Endothelial cell of umbilical vein (primary cell): ENCODE data around the gene EIF3K. TPM values are rescaled to one million over a fixed set of nuclear protein-coding genes. Genes with fewer than 3 reads are reported as not detected.

Experiments used
- BruUV-seq: library from RNA; stranded (reverse); fragments of 400-500 nt; replicated peaks from 2 replicates; lab custom pipeline; 2021; lab: Mats Ljungman, UMichigan
- CTCF ChIA-PET: fragments of 300-600, 350-600 bp; sonication (Branson Sonifier 250); formaldehyde crosslinking; loops from one replicate; lab custom pipeline; 2021; ENCODE audit warnings: antibody characterized with exemption, inconsistent platforms; lab: Charles Lee
- POLR2A ChIA-PET: fragments of 300-600, 350-600 bp; sonication (Branson Sonifier 250); formaldehyde crosslinking; loops from one replicate; lab custom pipeline; 2021; ENCODE audit warnings: antibody characterized with exemption, inconsistent platforms; lab: Charles Lee
- DNase-seq: peaks from one replicate; pipeline ENCODE4 v3.0.0-alpha.2; 2011; ENCODE audit warnings: low read depth, low spot score
- FAIRE-seq: peaks from 2 replicates; lab custom pipeline; 2011; peaks lifted over from hg19 to GRCh38; lab: Jason Lieb, UNC
- H2AFZ ChIP-seq: 2 replicates; pipeline ENCODE4 v1.6.0; 2012; ENCODE audit warnings: low read depth, low read length, control low read depth, inconsistent platforms
- H3K27ac ChIP-seq: 2 replicates; pipeline ENCODE4 v1.5.1; 2011; ENCODE audit warnings: low read depth, mild to moderate bottlenecking, control low read depth, low read length, moderate library complexity; ENCODE audit not compliant: insufficient read depth
- H3K27me3 ChIP-seq, 2 experiments: 2 replicates each; pipeline versions ENCODE4 v1.6.0 to v1.6.1; 2011; ENCODE audit warnings: low read length in 2 of 2, mixed read lengths in 1 of 2; ENCODE audit not compliant: control insufficient read depth in 2 of 2, insufficient read depth in 2 of 2
- H3K36me3 ChIP-seq, 2 experiments: 2 replicates in 1 of 2; 3 replicates in 1 of 2; pipeline ENCODE4 v1.5.1; 2011; ENCODE audit warnings: low read length in 2 of 2, mild to moderate bottlenecking in 1 of 2, moderate library complexity in 1 of 2; ENCODE audit not compliant: control insufficient read depth in 2 of 2, insufficient read depth in 2 of 2; ENCODE audit errors: extremely low read depth in 1 of 2
- H3K4me1 ChIP-seq: 3 replicates; pipeline ENCODE4 v1.5.1; 2011; ENCODE audit warnings: mild to moderate bottlenecking, low read length; ENCODE audit not compliant: control insufficient read depth, insufficient read depth; ENCODE audit errors: extremely low read depth
- H3K4me2 ChIP-seq: 2 replicates; pipeline ENCODE4 v1.6.1; 2011; ENCODE audit warnings: low read length, control low read depth, mixed read lengths; ENCODE audit not compliant: insufficient read depth
- H3K4me3 ChIP-seq, 3 experiments: fragments of 200-600 bp in 1 of 3; sonication (generic), shearing (Covaris generic) in 1 of 3; replicated peaks in 1 of 3; 2 replicates each; pipeline ENCODE4 v1.5.1; 2011 to 2016; ENCODE audit warnings: control low read depth in 3 of 3, low read length in 3 of 3, mild to moderate bottlenecking in 2 of 3, inconsistent platforms in 1 of 3, low read depth in 1 of 3, moderate library complexity in 1 of 3; ENCODE audit not compliant: insufficient read depth in 1 of 3
- H3K79me2 ChIP-seq: 2 replicates; pipeline ENCODE4 v1.6.0; 2012; ENCODE audit warnings: low read length, inconsistent platforms; ENCODE audit not compliant: control insufficient read depth, insufficient read depth
- H3K9ac ChIP-seq: replicated peaks from 2 replicates; pipeline ENCODE3; 2011; ENCODE audit warnings: low read length, control low read depth; ENCODE audit not compliant: insufficient read depth; ENCODE audit errors: extremely low read depth
- H3K9me1 ChIP-seq: replicated peaks from 3 replicates; pipeline ENCODE4 v1.6.0; 2011; ENCODE audit warnings: mild to moderate bottlenecking, low read length; ENCODE audit not compliant: control insufficient read depth, insufficient read depth; ENCODE audit errors: extremely low read depth
- H3K9me3 ChIP-seq: replicated peaks from 2 replicates; pipeline ENCODE4 v1.5.1; 2012; ENCODE audit warnings: low read length, inconsistent platforms; ENCODE audit not compliant: control insufficient read depth, insufficient read depth
- H4K20me1 ChIP-seq: replicated peaks from 2 replicates; pipeline ENCODE3; 2011; ENCODE audit warnings: mild to moderate bottlenecking, low read length; ENCODE audit not compliant: control insufficient read depth, insufficient read depth; ENCODE audit errors: extremely low read depth
- CTCF ChIP-seq, 2 donors: IDR thresholded peaks; 1 replicate in 1 of 2; 2 replicates in 1 of 2; pipeline ENCODE4 v1.5.1; 2011; ENCODE audit warnings: low read length in 2 of 2, mild to moderate bottlenecking in 2 of 2, moderate library complexity in 2 of 2, control low read depth in 1 of 2, inconsistent platforms in 1 of 2, low read depth in 1 of 2; ENCODE audit not compliant: insufficient read depth in 1 of 2; ENCODE audit errors: extremely low read depth in 1 of 2
- EZH2 ChIP-seq: IDR thresholded peaks from 2 replicates; pipeline ENCODE4 v1.6.1; 2012; ENCODE audit warnings: borderline replicate concordance, low read depth, mild to moderate bottlenecking, moderate library complexity, low read length, inconsistent platforms; ENCODE audit not compliant: severe bottlenecking
- FOS ChIP-seq: IDR thresholded peaks from 2 replicates; pipeline ENCODE4 v1.6.1; 2011; ENCODE audit warnings: mild to moderate bottlenecking, low read length, moderate library complexity, borderline replicate concordance; ENCODE audit not compliant: insufficient read depth
- GATA2 ChIP-seq: IDR thresholded peaks from 2 replicates; pipeline ENCODE4 v1.7.0; 2011; ENCODE audit warnings: low read depth, mild to moderate bottlenecking, moderate library complexity, mixed read lengths, low read length; ENCODE audit not compliant: insufficient read length, insufficient read depth
- JUN ChIP-seq: IDR thresholded peaks from 2 replicates; pipeline ENCODE4 v1.6.1; 2011; ENCODE audit warnings: borderline replicate concordance, low read depth; ENCODE audit not compliant: insufficient read length, insufficient read depth
- MAX ChIP-seq: IDR thresholded peaks from 2 replicates; pipeline ENCODE4 v1.6.1; 2011; ENCODE audit not compliant: insufficient read depth, insufficient read length
- MYC ChIP-seq: IDR thresholded peaks from one replicate; pipeline ENCODE4 v1.6.1; 2011; ENCODE audit warnings: mild to moderate bottlenecking, low read depth, low read length
- POLR2A ChIP-seq: IDR thresholded peaks from 2 replicates; pipeline ENCODE4 v1.6.1; 2012; ENCODE audit warnings: low read depth, mild to moderate bottlenecking, control low read depth, low read length
- POLR2AphosphoS5 ChIP-seq: IDR thresholded peaks from 2 replicates; pipeline ENCODE4 v1.6.1; 2012; ENCODE audit warnings: low read depth, mild to moderate bottlenecking, control low read depth, low read length, moderate library complexity; ENCODE audit not compliant: insufficient read depth
- dilution Hi-C: fragments of 300-500 bp; cut with MboI; formaldehyde crosslinking; loops from one replicate; pipeline ENCODE4 v1.15.0; 2019; ENCODE audit warnings: low sequenced_read_pairs; ENCODE audit not compliant: extremely low pct_ligation_motif_present
- intact Hi-C: fragments of 100-400 bp; cut with micrococcal nuclease; formaldehyde crosslinking; loops from one replicate; pipeline ENCODE4 v1.10.0; 2022
- polyA plus RNA-seq, 4 experiments: library from polyadenylated mRNA; depleted of rRNA in 3 of 4; stranded (reverse) in 3 of 4; unstranded in 1 of 4; fragments of >200 nt; gene quantifications; 2 replicates each; pipeline versions ENCODE4 v1.2.1 to v1.2.3, GENCODE V29; 2011 to 2012; ENCODE audit warnings: missing spikeins in 1 of 4
- total RNA-seq: library from RNA; stranded (reverse); gene quantifications from 2 replicates; pipeline ENCODE4 v1.2.3, GENCODE V29; 2021

The EIF3K gene
- total and polyA plus RNA-seq, 2 donors (not counting 3 experiments of a cell fraction or from before 2014, with no cell fraction given), result 267 to 584 TPM

DNA sequence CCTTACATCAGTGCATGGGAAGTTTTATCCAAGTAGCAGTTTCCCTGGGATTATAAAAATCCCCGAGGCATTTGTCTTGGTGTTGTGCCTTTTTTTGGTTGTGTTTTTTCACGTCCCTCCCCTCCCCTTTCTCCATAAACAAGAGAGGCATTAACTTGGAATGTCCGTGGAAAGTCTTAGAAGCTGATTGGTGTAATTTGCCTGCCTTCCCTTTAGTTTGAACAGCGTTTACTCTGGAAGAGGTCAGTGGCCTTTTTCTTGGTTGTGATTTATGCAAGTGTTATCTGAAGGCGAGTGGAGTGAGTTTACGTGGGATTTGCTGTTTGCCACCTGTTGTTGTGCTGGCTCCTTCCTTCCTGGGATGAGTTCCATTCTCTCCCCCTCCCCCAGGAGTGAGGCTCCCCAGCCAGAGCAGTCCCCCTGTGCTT is 35.7 kb downstream of the EIF3K start:
- no TSS peak for BruUV-seq
- no peaks in the 10 kb centered on the region for H3K9me1 ChIP-seq
- ChIA-PET CTCF (interaction anchor here (1.4 kb wide), 1 partner anchor 18 kb away, joined by 4 read pairs; no protein-coding TSS in a partner anchor), POLR2A (no interaction called here)
- no peaks in the 10 kb centered on the region for H3K9me3 ChIP-seq
- peak overlapping the region; percentile 54 for H3K27ac ChIP-seq
- peak overlapping the region; percentile 9 for H3K4me2 ChIP-seq
- dilution Hi-C loops, result no loop called here
- intact Hi-C loops, result no loop called here
- DNase-seq (peak; percentile 78), FAIRE-seq (peak; percentile 66)
- H2AFZ ChIP-seq, result no peak overlapping the region
- peak overlapping the region; percentile 23 for H3K9ac ChIP-seq
- peaks cover 100% of the 10 kb centered on the region for H3K79me2 ChIP-seq
- H4K20me1 ChIP-seq, result no peaks in the 10 kb centered on the region
- H3K4me1 ChIP-seq, result peaks cover 88% of the 10 kb centered on the region
- no peaks in the 10 kb centered on the region for H3K27me3 ChIP-seq
- H3K36me3 ChIP-seq, result no peaks in the 10 kb centered on the region
- no peak overlapping the region for H3K4me3 ChIP-seq
- TF ChIP-seq MAX, result no peak
- no peak for TF ChIP-seq EZH2
- TF ChIP-seq POLR2A, result no peak
- TF ChIP-seq POLR2AphosphoS5, result no peak
- TF ChIP-seq FOS, result no peak
- no peak for TF ChIP-seq CTCF (IDR thresholded peaks at IDR 0.05; ENCODE audit: extremely low read depth in 1 of 2, insufficient read depth in 1 of 2, low read depth in 1 of 2, low read length in 2 of 2)
- no peak for TF ChIP-seq GATA2
- TF ChIP-seq MYC, result no peak
- no peak for TF ChIP-seq JUN
